Activated CD8-positive, alpha-beta memory T cell treated with anti-CD3 and anti-CD28 coated beads for 24 hours (primary cell): ENCODE results near the gene CCNK.

Source experiments
- DNase-seq: peaks from one replicate; pipeline ENCODE4 v3.0.0-alpha.2; 2020

Gene CCNK

DNA sequence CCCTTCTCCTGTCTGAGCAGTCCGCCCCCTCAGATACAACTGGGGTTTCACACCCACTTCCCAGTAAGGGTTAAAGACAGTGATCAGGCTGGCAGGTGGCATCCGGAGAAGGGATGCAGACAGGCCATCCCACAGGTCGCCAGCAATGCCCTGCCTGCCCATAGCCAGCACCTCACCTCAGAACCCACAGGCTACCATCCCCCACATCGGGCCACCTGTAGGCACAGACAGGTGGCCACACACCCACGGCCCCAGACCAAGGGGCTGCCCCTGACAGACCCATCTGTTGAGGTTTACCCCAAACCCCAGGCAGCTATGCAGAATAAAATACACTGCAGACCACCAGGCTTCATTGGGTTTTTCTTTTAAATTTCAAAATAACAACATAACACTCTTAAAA is 57.5 kb downstream of the CCNK start:
- DNase-seq: no peak

DNA sequence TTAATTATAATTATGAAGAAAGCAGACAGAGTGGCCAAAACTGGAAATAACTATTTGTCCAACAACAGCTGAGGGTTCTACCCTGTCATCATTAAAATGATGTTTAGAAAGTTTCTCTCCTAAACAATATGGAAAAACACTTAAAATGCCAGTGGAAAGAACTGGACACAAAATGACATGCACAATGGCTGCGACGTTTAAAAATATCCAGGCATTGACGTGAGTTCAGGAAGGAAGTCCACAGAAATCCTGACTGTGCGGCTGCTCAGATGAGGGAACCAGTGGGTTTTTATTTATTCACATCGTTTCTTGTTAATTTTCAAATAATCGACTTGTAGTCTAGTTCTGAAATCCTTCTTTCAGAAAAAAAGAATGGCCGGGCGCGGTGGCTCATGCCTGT is 58.3 kb downstream of the CCNK start:
- no peak for DNase-seq

DNA sequence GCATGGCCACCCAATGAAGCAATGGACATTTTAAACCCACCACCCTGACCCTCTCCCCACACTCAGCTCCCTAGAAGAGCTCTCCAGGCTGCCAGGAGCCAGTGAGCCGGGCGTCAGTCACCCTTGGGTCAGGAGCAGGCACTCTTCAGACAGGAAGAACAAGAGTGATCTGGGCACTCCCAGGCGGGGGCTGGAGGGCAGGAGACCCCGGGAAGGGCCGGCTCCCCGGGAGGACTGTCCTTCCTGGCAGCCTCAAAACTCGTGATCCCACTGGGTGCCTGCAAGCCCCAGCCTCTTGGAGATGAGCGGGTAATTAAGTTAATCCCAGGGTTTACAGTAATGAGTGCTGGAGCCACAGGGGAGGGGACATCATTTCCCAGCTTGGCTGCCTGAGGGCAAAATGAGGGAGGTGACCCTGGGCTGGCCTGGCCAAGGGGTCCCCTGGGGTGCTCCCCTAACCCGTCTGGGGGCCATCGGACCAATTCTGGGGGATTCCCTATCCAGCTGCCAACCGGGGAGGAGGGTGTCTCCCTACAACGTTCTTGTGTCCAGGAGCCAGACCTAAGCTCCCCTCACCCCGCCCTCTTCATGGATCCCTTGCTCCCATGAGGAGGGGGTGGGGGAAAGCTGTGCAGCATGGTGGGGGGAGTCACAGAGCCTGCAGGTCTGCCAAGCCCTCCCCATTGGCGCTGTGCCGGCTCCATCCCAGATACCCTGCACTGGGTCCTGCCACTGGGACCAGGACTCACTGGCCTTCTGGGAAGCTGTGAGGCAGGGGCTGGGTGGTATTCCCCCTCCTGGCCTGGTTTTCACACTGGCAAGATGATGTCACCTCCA is 59.2 kb downstream of the CCNK start:
- DNase-seq: no peak

DNA sequence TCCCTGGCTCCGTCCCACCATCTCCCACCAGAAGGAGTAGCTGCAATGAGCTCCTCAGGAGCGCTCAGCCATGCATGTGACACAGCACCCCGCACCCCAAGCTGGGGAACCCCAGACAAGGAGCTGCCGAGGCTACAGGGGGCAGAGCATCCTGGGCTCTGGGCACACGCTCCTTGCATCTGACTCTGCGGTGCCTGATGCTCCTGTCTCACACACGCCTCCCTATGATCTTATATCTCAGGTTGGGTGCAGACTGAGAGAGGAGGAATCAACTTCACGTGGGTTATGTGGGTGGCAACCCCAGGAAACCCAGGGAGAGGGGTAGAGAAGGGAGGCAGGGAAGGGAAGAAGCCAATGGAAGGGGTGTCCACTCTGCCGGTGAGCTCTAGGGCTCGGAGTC is 60.0 kb downstream of the CCNK start:
- no peak for DNase-seq

DNA sequence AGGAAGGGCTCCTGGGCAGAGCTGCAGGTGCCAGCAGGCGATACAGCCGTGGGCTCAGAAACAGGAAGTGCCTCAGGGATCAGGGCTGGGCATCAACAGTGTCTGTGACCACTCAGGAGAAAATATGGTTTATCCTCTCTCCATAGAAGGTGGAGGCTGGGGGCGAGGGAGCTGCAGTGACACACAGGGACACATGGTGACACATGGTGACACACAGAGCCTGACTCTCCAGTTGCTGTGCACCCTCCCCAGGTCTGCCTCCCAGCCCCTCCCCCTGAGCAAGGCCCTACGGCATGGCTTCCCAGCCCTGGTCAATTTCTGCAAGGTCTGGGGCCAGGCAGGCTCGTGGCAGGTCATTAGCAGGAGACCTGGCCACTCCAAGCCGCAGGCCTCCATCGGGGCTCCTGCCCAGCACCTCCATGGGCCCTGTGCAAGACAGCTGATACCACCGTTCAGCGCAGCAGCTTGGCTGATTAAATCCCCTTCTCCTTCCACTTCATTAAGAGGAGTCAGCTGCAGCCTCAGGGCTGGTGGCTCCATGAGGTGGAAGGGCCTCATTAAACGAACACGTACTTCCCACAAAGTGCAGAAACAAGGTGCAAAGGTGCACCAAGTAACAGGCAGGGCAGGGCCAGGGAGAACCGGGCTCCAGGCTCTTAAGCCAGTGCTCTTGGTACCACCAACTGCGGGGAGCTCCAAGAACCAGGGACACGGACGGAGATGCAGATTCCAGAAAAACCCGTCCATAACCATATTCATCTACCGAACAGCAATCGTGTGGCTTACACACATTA is 60.7 kb downstream of the CCNK start:
- DNase-seq: no peak

DNA sequence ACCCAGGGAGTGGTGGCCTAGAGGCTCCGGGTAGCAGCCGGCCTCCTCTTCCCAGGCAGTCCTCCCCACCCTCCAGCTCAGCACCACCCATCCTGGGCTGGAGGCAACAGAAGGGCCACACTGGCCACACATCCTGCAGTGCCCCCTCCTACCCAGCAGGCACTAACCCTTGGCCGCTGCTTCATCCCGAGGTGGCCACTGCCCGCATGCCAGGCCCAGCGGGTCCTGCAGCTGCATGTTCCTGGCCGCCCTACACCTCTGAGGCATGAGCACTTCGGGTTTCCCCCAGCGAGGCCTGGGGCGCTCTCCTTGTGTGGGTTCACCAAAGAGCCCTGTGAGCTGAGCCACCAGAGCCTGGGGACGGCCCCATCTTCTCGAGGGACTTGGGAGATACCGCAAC is 61.4 kb downstream of the CCNK start:
- no peak for DNase-seq

DNA sequence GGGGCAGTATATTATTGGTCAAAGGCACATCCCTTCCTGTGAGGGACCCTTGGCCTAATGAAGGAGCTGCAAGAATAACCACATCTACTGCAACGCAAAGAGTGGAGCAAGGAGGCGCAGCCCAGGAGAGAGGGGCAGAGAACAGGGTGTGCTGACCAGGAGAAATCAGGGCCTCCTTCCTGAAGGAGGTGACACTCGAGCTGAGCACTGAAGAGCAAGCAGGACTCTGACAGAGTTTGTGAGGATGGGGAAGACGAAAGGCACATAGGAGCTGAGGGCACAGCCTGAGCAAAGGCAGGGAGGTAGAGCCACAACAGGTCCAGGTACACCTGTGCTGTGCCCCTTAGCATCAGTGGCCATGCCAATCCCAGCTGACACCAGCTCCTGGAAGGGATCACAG is 62.2 kb downstream of the CCNK start:
- DNase-seq: no peak

DNA sequence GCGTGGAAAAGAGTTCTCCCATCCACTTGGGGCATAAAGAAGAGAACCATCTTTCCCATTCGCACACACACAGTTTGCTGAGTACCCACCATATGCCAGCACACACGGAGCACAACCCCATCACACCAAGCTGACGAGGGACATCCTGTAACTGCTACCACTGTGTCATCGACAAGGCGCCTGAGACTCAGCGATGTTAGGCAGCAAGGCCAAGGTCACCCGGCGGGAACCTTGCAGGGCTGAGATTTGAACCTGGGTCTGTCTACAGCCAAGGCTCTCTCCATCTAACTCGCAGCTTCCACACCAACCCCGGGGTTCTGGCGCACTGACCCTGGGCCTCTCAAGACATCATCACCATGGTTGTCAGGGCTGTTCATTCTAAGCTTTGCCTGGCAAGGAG is 62.8 kb downstream of the CCNK start:
- no peak for DNase-seq

DNA sequence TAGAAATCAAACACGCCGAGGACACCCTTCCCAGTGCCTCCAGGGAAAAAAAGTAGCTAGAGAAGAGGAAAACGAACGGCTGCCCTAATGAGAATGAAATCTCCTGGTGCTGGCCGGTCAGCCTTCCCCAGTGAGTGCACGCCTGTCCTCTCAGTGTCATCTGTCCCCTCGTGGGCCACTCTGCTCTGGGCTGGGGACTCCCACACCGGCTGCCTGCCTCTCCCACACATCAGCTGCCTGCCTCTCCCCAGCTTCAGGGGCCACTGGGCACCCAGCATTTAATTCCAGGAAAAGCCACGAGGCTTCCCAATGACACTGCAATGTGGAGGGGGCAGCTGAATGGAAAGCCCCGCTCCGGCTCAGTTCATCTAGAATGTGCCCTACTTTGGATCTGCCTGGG is 63.8 kb downstream of the CCNK start:
- no peak for DNase-seq

DNA sequence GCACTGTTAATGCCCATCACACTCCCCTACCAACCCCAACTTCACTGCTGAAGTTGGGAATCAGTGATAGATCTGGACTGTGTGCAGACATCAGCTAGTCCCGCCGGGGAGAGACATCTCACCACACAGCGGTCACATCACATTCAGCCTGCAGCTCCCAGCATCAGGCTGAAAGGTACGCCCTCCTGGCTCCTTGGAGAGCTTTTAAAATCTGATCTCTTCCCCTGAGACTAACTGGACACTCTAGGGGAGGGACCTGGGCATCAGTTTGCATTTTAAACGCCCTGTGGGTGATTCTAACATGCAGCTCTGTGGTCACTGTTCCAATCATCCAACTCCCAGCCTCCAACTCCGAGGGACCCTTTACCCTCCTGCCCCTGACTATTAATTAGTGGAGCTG is 64.4 kb downstream of the CCNK start:
- DNase-seq: no peak

DNA sequence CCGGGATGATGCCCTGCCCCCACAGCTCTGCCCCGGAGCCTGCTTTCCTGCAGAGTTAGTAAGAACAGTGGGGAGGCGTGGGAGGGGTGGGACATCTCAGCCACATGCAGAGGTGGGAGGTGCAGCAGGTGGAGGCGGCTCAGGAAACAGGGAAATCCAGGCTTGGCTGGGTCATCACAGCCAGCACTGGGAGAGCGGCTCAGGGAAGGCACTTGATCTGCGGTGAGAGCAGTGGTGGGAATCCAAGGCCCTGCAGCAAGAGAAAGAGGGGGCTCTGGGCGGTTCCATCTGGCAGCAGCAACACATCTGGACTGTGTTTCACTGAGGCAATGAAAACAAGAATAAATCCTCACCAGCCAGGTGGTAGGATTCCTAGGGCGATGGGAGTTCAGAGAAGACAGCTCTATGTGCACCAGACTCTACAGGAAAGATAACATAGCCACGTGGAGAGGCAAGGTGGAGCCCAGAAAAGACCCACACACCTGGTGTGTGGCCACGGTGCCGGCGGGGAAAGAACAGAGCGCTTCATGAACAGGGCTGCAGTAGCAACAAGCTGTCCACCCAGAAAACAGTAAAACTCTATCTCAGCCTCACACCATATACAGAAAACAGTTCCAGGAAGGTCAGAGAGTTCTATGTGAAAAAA is 65.1 kb downstream of the CCNK start:
- no peak for DNase-seq

DNA sequence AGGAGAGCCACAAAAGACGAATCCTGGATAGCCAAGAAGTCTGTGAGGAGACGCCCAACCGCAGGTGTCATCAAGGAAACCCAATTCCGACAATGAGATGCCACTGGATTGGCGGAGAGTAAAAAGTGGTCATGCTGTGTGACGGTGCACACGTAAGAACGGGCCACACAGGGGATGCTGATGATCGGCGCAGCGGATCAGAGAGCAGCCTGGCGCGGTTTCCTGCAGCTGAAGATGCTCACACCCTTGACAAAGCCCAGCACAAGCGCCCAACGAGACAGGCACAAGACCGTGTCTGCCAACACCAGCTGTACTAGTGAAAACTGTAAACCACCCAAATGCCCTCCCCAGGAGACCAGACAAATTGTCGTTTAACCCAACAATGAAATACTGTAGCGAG is 67.0 kb downstream of the CCNK start:
- DNase-seq: no peak

DNA sequence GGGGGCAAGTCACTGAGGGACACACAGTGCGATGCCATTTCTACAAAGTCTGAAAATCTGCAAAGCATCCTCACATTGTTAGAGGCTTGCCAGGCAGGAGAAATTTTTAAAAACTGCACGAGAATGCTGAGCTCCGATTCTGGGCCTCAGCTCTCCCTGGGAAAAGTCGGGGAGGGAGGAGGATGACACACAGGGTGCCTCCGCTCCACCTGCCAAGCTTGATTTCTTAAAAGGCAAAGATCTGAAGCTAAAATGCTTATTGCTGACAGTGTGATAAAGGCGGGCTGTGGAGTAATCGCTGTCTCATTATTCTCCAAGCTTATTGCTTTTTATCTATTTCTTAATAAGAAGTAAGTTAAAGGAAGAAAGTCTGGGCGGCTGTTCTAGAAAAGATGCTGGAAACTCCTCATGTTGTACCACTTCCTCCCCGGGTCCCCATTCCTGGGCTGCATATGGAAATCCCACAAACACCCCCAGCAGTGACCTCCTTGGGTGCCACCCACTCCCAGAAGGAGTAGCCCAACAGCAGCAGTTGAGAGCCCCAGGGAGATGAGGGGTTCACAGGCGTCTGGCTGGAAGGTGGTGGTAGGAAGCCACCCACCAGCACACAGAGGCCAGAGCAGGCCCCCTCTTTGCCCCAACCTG is 67.8 kb downstream of the CCNK start:
- DNase-seq: no peak

DNA sequence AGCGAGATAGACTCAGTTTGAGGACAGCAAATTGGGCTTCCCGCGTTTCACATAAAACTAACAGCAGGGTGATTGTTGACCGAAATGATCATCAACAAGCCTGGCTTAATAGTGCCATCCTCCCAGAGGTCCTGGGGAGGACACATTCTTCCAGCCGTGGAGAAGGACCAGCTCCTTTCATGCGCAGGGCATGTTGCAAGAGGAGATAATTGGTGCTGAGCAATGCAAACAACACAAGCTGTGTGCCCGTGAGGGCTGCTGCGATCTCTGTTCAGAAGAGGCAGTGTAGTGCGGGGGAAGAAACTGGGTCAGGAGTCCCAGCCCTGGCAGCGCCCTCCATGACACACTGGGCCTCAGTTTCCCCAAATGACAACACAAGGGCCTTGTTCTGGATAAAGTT is 68.5 kb downstream of the CCNK start:
- DNase-seq: no peak

DNA sequence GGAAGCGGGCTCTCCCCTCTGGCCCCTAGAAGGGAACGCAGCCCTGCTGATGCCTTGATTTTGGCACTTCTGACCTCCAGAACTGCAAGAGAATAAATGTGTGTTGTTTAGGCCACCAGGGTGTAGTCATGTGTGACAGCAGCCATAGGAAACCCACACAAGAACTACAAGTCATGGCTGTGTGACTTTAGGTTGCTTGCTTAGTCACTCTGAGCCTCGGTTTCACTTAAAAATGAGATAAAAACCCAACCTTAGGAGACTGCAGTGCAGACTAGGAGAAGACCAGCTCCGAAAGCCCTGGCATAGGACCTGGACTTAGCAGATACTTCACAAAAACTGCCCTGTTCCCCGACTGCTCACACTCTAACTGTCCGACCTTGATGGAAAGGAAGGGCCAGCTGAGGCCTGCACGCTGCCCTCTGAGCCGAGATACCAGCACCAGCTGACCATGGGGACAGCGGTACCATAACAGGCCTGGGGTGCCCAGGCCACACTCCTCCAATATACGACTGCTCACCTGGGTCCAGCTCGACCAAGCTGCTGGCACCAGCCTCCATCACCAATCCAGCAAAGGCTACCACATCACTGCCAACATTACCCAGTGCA is 69.3 kb downstream of the CCNK start:
- DNase-seq: no peak

DNA sequence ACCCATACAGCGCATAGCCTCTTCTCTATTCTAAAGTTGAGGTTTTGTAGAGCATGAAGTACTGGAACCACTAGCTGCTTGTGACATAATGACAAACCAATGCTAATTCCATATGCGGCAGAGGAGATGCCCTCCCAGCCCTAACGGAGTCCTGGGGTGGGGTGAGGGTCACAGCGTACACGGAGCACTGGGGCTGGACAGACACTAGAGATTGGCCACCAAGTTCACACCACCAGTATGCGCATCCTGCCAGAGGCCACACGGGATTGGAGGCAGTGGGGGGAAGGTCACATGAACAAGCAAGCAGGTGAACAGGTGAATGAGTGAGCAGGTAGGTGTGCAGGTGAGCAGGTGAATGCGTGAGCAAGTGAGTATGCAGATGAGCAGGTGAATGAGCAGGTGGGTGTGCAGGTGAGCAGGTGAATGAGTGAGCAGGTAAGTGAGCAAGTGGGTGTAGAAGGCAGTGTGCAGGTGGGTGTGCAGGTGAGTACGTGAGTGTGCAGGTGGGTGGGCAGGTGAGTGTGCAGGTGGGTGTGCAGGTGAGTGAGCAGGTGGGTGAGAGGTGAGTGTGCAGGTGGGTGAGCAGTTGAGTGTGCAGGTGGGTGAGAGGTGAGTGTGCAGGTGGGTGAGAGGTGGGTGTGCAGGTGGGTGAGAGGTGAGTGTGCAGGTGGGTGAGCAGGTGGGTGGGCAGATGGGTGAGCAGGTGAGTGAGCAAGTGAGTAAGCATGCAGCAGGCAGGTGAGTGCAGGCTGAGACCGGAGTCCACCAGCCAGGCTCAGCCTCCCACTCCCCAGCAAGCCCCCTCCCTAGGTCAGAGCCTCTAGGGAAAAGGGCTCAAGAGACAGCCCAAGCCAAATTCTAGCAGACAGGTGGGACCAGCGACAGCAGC is 70.1 kb downstream of the CCNK start:
- DNase-seq: no peak

DNA sequence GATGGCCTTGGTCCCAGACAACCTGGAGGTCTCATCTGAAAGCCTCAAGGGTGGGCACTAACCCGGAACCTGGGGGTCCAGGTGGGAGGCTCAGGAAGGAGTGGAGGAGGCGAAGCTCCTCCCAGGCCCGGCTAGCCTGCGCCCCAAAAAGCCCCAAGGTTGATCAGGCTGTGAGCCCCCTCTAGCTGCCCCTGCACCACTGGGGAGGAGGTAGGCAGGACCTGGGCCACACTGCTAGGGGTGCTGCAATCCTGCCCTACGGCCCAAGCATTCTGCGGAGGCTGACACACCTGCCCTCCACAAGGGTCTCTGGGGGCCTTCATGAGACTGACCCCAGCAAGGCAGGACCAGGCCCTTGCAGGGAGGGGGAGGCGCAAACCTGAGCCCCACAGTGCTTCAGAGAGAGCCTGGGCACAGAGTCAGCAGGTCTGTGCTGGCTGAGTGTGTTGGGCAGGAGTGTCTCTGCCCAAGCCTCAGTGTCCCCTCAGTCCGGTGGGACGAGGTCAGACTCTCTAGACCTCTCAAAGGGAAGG is 70.9 kb downstream of the CCNK start:
- DNase-seq: no peak

DNA sequence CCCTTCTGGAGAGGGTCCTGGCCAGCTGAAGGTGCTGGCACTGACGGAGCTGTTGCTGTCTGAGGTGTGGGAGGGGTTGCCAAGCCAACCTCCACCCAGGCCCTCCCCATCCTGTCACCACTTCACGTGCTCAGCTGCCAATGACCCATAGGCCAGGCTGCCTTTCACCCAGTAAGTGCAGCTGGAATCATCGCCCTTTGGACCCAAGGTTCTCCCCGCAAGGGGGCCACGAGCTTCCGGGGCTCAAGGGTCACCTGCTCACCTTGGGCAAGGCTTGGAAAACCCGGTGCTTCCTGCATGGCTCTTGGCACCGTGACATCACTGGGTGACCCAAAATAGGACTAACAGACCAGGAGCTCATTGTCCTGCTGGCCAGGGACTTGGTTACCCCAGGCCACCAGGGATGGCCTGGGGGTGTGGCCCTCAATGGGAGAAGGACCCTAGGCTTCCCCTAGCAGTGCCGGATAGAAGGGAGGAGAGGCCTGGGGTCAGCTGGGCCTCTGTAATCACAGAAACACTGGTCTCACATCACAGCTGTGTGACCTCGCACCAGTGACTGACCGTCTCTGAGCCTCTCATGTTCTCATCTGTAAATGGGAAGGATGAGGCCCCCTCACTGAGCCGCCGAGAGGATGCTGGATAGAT is 71.5 kb downstream of the CCNK start:
- no peak for DNase-seq

DNA sequence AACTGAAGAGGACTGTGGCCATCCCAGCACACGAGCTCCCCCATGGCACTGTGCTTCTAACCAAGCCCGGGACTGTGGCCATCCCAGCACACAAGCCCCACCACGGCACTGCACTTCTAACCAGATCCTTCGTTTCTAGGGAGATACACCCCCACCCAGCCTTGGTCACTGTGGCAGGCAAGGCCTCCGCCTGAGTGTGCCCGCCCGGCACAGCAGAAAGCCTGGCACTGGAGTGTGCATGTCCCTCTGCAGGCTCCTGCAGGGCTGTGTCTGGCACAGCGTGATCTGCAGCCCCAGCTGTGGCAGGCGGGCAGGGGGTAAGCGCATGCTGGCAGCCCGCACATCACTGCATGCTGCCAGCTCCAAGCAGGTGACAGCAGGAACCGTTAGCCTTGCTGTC is 73.0 kb downstream of the CCNK start:
- DNase-seq: no peak

DNA sequence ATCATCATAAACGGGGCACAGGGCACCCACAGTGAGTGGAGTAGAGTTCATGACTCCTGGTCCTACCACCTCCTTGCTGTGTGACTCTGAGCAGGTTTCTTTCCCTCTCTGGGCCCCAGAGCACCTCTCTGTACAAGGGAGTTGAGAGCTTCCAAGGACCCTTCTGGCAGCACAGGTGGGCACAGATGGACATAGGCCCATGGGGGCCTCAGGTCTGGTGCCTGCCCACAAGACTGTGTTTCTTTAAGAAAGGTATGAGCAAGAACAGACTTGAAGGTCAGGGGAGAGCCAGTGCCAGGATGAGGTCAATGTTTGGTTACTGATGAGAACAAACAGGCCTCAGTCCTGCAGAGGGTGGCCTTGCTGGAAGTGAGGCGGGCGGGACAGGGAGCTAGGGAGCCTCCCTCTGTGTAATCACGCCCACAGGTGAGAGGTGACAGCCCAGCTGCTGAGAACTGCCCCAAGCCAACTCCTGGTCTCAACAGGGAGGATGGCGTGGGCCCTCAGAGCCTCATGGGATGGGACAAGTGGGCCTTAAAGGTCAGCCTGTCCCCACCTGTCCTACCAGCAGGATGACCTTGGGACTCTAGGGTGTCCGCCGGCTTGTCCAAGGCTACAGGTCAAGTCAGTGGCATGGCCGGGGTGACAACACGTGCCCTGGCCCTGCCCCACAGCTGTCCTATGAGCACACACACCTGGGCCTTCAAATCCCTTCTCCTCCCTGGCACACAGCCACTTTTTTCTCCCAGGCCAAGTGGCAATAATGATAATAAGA is 73.7 kb downstream of the CCNK start:
- no peak for DNase-seq
